OCI-LY7 (cell line): ENCODE results near the gene CTBP2.

ENCODE experiments used
- EZH2phosphoT487 ChIP-seq: fragments of 200-600 bp; sonication (generic); IDR thresholded peaks from 2 replicates; pipeline ENCODE4 v1.6.1; 2018; ENCODE audit warnings: low read depth, borderline replicate concordance, mild to moderate bottlenecking, mixed run types, antibody characterized with exemption, low read length, moderate library complexity, mixed read lengths
- TF ChIP-seq, protein P1 (sequence below): fragments of 200-600 bp; sonication (generic); conservative IDR thresholded peaks from 2 replicates; pipeline ENCODE4 v1.5.1; 2014; ENCODE audit warnings: mild to moderate bottlenecking, antibody characterized with exemption, low read length, moderate library complexity, mixed read lengths

DNA sequence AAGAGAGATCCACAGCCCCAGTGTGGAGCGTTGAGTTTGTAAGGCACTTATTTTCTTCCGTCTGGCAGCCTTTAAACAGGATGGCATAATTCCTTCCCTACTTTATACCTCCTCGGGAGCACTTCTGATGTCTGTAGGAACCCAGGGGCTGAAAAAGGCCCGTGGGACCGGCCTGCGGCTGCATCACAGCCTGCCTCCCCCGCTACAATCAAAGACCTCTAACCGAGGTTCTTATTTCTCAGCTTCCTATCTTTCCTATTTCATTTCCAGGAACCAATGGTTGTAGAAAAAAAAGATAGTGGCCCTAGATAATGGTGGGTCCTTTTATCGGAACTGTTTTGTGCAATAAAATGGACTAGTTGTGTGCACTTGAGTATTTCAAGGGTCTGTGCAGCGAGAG, 4.1 kb upstream of the CTBP2 start:
- TF ChIP-seq, protein P1, sequence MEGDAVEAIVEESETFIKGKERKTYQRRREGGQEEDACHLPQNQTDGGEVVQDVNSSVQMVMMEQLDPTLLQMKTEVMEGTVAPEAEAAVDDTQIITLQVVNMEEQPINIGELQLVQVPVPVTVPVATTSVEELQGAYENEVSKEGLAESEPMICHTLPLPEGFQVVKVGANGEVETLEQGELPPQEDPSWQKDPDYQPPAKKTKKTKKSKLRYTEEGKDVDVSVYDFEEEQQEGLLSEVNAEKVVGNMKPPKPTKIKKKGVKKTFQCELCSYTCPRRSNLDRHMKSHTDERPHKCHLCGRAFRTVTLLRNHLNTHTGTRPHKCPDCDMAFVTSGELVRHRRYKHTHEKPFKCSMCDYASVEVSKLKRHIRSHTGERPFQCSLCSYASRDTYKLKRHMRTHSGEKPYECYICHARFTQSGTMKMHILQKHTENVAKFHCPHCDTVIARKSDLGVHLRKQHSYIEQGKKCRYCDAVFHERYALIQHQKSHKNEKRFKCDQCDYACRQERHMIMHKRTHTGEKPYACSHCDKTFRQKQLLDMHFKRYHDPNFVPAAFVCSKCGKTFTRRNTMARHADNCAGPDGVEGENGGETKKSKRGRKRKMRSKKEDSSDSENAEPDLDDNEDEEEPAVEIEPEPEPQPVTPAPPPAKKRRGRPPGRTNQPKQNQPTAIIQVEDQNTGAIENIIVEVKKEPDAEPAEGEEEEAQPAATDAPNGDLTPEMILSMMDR = no peak
- TF ChIP-seq EZH2phosphoT487 = no peak
